Stimulated activated CD4-positive, alpha-beta T cell treated with anti-CD3 and anti-CD28 coated beads, Interleukin-1b, Interleukin-23, amount 100 ng/mL, for 4 hours (primary cell): ENCODE results near the gene LKAAEAR1.
"Not testable (repeated sequence)": the region's sequence is repeated elsewhere in the genome, so short reads cannot be mapped to it uniquely, and the experiment has no call there.

Source experiments
- DNase-seq, 2 donors: peaks; one replicate each; pipeline ENCODE4 v3.0.0-alpha.2; 2020; ENCODE audit warnings: low read depth in 2 of 2

LKAAEAR1 gene

GRCh38 chr20:64099086-64099786 is 15.0 kb upstream of the LKAAEAR1 start:
- DNase-seq, result no peak

- DNase-seq, result no peak
Measured at GRCh38 chr20:64098471-64099013, 14.3 kb upstream of the LKAAEAR1 start.

DNA sequence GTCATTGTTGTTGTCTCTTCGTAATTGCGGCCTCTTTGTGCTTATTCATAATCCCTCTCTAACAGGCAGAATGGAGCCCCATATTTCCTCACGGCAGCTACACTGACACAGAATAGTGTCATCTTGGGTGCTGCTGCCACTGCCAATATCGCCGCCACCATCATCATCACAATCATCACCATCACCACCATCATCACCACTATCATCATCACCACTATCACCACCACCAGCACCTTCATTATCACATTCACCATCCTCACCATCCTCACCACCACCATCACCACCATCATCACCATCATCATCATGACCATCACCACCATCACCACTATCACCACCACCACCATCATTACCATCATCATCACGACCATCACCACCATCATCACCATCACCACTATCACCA is 12.3 kb upstream of the LKAAEAR1 start:
- DNase-seq, result no peak

DNA sequence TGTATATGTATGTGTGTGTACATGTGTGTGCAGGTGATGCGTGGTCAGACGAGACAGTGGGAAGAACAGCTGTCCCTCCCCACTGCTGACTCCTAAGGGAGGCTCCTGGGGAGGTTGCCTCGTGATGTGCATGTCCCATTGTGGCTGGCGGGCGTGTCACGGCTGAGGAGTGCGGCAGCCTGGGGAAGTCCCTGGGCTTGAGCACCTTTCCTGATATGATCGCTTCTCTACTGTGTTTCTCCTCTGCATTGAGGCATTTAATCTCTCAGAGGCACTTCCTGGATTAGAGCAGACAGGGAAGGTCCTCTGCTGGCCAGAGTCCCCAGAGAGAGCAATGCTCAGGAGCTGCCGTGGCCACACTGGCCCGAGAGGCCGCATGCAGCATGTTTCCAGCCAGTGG is 11.7 kb upstream of the LKAAEAR1 start:
- DNase-seq, result no peak

DNA sequence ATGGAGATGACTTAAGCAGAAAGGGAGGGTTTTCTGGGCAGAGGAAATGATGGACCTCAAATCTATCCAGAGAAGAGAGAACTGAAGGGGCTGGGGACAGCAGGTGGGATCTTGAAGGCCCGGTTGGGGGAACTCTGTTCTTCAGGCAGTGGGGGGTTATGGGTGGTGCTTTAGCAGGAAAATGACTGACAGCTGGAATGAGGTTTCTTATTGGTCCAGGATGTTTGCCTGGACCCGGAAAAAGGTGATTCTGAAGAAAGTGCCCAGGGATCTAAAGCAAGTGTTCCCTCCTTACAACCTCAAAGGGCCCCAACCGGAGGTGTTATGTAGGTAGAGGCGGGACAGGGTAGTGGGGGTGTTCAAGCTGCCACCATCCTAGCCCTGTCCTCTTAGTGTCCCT is 11.3 kb upstream of the LKAAEAR1 start:
- no peak for DNase-seq

DNA sequence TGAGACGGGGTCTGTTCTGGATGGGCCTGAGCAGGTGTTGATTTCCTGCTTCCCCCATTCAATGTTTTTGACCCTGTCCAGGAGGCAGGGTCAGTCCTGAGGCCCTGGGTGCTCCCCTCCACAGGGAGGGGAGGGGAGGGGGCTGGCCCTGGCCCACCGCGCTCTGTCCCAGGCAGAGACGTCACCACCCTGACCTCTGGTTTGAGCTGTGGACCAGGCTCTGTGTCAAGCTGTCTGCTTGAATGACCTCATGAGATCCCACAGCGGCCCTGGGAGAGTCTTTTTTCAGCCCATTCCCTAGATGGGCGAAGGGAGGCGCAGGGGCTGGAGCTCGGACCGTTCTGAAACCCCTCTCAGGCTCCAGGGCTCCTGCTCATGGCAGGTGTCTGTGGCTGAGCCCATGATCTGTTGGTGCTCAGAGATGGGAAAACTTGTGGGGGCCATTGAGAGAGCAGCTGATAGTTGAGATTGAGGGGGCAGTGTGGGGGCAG is 8.9 kb upstream of the LKAAEAR1 start:
- no peak for DNase-seq

DNA sequence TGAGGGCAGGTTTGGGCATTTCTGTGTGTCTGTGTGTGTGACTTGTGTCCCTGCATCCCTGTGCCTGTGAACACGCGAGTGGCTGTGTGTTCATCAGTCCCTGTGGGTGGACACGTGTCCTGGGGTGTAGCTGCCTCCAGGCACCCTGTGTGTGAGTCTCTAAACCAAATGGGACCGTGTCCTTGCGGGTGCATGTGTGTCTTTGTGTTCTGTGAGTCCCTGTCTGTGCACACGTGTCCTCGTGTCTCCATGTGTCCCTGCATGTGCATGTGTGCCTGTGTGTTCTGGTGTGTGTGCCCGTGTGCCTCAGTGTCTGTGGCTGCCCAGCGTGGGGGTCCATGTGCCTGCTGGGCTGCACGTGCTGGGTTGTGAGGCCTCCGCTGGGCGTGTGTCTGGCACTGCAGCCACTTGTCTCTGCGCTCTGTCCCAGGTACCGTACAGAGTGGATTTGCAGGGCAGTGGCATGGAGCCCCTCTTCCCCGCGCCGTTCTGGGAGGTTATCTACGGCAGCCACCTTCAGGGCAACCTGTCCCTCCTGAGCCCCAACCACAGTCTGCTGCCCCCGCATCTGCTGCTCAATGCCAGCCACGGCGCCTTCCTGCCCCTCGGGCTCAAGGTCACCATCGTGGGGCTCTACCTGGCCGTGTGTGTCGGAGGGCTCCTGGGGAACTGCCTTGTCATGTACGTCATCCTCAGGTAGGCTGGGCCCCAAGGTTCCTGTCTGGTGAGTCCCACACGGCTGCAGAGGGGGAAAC is 8.2 kb upstream of the LKAAEAR1 start:
- DNase-seq, result no peak

GRCh38 chr20:64091770-64092169 is 7.6 kb upstream of the LKAAEAR1 start:
- no peak for DNase-seq

DNA sequence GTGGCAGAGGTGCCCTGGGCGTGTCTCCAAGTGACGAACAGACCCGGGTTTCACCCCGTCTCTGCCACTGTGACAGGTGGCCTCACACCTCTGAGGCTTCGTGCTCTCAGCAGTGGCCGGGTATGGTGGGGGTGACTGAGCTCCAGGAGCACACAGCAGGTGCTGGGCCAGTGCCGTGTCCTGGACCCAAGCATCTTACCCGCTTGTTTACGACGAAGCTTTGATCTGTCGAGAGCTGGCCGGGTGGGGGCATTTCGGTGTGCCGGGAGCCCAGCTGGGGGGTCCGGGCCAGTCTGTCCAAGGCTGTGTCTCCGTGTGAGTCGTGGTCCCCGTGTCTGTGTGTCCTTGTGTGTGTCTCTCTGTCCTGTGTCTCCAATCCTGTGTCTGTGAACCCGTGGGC is 7.1 kb upstream of the LKAAEAR1 start:
- no peak for DNase-seq

DNA sequence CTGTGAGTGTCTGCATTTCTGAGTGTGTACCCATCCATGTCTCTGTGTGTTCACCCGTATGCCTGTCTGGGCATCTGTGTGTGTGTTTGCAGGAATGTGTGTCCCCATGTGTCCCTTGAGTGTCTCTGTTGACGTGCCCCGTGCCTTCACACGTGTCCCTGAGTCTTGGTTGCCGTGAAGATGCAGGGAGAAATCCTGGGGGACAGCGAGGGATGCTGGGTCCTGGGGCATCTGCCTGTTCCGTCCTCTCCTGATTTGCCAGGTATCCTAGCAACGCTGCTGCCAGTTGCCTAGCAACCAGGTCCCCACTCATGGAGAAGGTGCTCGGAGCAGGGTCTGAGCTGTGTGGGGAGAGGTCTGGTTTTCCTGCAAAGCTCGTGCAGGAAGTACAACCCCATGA is 6.0 kb upstream of the LKAAEAR1 start:
- DNase-seq, result no peak

- DNase-seq, result not testable (repeated sequence)
Measured at GRCh38 chr20:64088586-64088985, 4.4 kb upstream of the LKAAEAR1 start.

DNA sequence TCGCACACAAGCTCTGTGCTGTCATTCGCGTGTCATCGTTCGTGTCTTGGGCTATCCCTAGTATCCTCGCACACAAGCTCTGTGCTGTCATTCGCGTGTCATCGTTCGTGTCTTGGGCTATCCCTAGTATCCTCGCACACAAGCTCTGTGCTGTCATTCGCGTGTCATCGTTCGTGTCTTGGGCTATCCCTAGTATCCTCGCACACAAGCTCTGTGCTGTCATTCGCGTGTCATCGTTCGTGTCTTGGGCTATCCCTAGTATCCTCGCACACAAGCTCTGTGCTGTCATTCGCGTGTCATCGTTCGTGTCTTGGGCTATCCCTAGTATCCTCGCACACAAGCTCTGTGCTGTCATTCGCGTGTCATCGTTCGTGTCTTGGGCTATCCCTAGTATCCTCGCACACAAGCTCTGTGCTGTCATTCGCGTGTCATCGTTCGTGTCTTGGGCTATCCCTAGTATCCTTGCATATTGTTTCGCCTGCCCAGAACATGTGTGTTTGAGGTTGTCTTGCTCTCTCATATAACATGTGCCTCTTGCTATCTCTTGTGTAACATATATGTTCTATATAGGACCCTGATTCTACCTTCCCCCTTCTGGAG is 3.1 kb upstream of the LKAAEAR1 start:
- not testable (repeated sequence) for DNase-seq

GRCh38 chr20:64086801-64087200 is 2.6 kb upstream of the LKAAEAR1 start:
- DNase-seq, result no peak

- DNase-seq, result no peak
Measured at GRCh38 chr20:64084685-64085152, 521 bp upstream of the LKAAEAR1 start.

DNA sequence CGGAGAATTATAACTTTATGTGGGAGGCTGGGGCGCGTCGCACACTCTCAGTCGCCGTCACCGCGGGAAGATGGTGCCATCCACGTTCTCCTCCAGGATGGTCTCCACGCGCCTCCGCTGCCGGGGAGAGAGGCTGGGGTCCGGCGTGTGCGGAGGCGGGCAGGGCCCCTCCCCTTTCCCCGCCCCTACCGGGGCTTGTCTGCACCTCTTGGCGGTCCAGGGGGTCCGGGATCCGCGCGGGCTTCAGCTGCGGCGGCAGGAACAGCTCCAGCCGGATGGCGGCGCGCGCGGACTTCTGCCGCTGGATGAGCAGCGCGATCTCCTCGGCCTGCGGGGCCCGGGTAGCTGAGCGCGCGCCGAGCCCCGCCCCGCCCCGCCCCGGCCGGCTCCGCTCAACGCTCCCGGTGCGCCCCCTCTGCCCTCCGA is 807 bp downstream of the LKAAEAR1 start:
- peak; percentile 56 to 69 for DNase-seq

DNA sequence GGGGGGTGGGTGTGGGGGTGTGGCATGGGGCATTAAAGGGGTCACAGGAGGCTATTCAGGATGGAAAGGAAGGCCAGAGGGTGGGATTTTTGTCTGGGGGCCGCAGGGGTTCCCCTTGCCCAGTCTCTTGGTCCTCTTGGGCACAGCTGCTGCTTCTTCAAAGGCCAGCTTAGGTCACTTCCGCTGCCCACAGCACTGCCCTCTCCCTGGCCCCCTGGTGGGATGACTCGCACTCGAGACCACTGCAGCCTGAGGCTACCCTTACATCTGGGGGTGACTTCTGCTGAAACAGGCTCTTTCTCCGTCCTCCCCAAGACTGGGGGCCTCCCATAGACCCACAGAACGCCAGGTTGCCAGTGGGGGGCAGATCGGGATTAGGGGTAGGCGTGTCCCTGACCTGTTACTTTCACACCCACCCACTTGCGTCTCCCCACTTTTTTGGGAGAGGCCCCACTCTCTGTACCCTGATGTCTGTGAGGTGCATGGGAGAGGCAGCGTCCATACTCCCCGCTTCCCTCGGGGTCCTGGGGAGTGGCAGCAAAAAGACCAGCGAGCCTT is 1.3 kb downstream of the LKAAEAR1 start:
- DNase-seq, result no peak

- DNase-seq, result no peak
Measured at GRCh38 chr20:64082126-64082731, 2.0 kb downstream of the LKAAEAR1 start.

DNA sequence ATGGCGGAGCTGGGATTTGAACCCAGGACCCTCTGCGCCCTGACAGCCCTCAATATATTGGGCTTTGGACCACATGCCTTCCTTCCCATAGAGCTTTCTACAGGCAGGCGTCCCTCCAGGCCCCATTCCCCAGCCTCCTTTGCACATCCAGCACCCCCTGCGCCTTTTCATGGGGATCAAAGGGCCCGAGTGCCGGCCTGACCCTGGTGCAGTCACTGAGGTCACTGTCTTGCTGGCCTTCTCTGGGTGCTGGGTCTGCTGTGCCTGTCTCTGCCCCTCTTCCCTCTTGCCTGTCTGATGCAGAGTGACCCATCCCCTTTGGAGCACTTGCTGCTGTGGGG is 2.6 kb downstream of the LKAAEAR1 start:
- DNase-seq, result no peak

GRCh38 chr20:64080813-64081623 is 3.2 kb downstream of the LKAAEAR1 start:
- no peak for DNase-seq

DNA sequence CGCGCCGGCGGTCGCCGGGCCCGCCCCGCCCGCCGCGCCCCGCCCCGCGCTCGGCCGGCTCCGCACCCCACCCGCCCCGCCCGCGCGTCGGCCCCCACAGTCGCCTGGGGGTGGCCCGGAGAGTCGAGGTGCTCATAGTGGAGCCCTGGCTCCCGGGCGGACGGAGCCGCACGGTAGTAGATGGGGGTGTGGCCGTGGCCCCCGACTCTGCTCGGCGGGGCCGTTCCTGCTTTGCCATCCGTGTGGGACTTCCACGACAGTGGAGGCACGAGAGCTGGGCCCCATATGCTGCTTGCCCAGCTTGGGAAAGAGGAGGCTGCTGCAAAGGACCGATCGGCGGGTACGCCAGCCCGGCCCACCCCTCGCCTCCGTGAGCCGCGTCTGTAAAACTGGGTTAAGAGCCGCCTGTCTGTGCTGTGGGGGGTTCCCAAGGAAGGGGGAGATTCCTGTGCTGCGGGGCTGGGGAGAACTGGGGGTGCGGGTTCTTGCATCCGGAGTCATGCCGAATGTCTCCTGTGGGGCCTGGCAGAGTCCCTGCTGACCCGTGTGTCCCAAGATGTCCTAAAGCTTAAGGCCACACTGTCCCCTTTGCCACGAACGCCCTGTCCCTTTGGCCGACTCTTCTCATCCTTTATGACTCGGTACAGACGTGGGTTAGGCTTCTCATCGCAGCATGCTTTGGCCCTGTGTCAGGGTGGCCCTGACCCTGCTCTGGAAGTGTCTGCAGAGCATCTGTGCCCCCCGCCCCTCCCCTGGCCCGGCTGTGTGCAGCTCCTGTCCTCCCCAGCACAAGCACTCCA is 4.0 kb downstream of the LKAAEAR1 start, which contains the start of gene OPRL1:
Gene OPRL1 (plus strand): TSS at position 70 of the 800 bp plus-strand sequence. CDS start 12,639 bp downstream, outside the sequence.
- DNase-seq, result peak in 1 of 2 donors; percentile 28
